Measurements from ENCODE around the gene KIAA1217.

- TF ChIP-seq DPF2 (IDR thresholded peaks at IDR 0.05) (no peak), CTCF (IDR thresholded peaks at IDR 0.05 in 2 of 3, conservative IDR thresholded peaks at IDR 0.05 in 1 of 3; ENCODE audit: insufficient read depth in 2 of 3, low read depth in 1 of 3, low read length in 3 of 3) (no peak)
Measured at GRCh38 chr10:24541239-24541753, 332.4 kb downstream of the KIAA1217 start.
